ENCODE measurements around the gene ERO1B.

The ERO1B gene

GRCh38 chr1:236253119-236253518, 28.6 kb downstream of the ERO1B start:
- TF ChIP-seq POLR2A (IDR thresholded peaks at IDR 0.05; ENCODE audit: low read depth, low read length): no peak
- DNase-seq (ENCODE audit: insufficient read length, low spot score) (no peak), FAIRE-seq (no peak)

GRCh38 chr1:236251587-236251986, 30.2 kb downstream of the ERO1B start:
- FAIRE-seq: no peak

GRCh38 chr1:236247286-236247685, 34.5 kb downstream of the ERO1B start:
- TF ChIP-seq POLR2A (IDR thresholded peaks at IDR 0.05; ENCODE audit: low read depth, low read length): no peak
- FAIRE-seq (no peak), DNase-seq (ENCODE audit: insufficient read length, low spot score) (no peak)

More at GRCh38 chr1:236251587-236251986, 30.2 kb downstream of the ERO1B start:
- no peak for DNase-seq (ENCODE audit: insufficient read length, low spot score)
- TF ChIP-seq POLR2A (IDR thresholded peaks at IDR 0.05; ENCODE audit: low read depth, low read length): no peak

- TF ChIP-seq POLR2A (IDR thresholded peaks at IDR 0.05; ENCODE audit: low read depth, low read length): no peak
- DNase-seq (ENCODE audit: insufficient read length, low spot score): no peak
- FAIRE-seq: no peak
Observed at GRCh38 chr1:236242568-236242967, 39.2 kb downstream of the ERO1B start.

GRCh38 chr1:236240675-236241074, 41.1 kb downstream of the ERO1B start:
- DNase-seq (ENCODE audit: insufficient read length, low spot score) (no peak), FAIRE-seq (no peak)
- TF ChIP-seq POLR2A (IDR thresholded peaks at IDR 0.05; ENCODE audit: low read depth, low read length): no peak

DNA sequence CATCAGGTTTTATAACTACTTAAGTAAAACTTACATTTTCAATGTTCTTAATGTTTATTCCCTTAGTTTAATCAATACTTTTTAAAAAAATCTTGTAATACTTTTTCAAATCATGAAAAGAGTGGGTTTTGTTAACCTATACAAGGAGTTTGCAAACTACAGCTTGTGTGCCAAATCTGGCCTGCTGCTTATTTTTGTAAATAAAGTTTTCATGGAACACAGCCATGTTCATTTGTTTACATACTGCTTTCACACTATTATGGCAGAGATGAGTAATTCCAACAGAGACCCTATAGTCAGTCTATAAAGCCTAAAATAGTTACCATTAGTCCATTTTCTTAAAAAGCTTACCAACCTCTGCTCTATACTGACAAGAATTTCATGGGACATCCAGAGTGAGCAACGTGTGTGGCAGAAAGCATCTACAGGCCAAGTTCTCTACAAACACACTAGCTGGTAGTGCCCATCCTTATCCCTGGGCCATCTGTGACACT, 42.6 kb downstream of the ERO1B start:
- DNase-seq (ENCODE audit: insufficient read length, low spot score) (no peak), FAIRE-seq (no peak)
- no peak for TF ChIP-seq POLR2A (IDR thresholded peaks at IDR 0.05; ENCODE audit: low read depth, low read length)

- TF ChIP-seq POLR2A (IDR thresholded peaks at IDR 0.05; ENCODE audit: low read depth, low read length): no peak
- FAIRE-seq (no peak), DNase-seq (ENCODE audit: insufficient read length, low spot score) (no peak)
Observed at GRCh38 chr1:236235116-236235515, 46.6 kb downstream of the ERO1B start.

GRCh38 chr1:236228411-236228810, 53.3 kb downstream of the ERO1B start:
- FAIRE-seq: no peak
- DNase-seq (ENCODE audit: insufficient read length, low spot score): no peak
- TF ChIP-seq POLR2A (IDR thresholded peaks at IDR 0.05; ENCODE audit: low read depth, low read length): no peak

- no peak for TF ChIP-seq POLR2A (IDR thresholded peaks at IDR 0.05; ENCODE audit: low read depth, low read length)
- FAIRE-seq (no peak), DNase-seq (ENCODE audit: insufficient read length, low spot score) (no peak)
Observed at GRCh38 chr1:236222632-236223031, 59.1 kb downstream of the ERO1B start.

- TF ChIP-seq POLR2A (IDR thresholded peaks at IDR 0.05; ENCODE audit: low read depth, low read length): no peak
- FAIRE-seq: no peak
- DNase-seq (ENCODE audit: insufficient read length, low spot score): no peak
Observed at GRCh38 chr1:236220473-236220872, 61.3 kb downstream of the ERO1B start.

GRCh38 chr1:236214761-236215160, 67.0 kb downstream of the ERO1B start:
- DNase-seq (ENCODE audit: insufficient read length, low spot score): no peak
- no peak for FAIRE-seq
- TF ChIP-seq POLR2A (IDR thresholded peaks at IDR 0.05; ENCODE audit: low read depth, low read length): no peak

DNA sequence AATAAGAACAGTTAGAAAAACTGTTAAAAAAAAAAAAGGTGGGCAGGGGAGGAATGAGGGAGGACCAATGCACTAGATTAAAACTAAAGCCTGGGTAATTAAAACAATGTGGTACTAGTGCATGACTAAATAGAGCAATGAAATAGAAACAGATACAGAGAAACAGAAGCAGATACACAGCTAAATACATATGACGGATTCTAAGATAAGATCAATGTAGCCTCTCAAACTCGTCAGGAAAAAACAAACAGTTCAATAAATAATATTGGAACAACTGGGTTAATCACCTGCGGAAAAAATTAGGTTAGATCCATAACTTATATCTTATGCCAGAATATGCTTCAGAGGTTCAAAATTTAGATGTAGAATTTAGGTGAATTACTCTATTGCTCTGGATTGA, 68.2 kb downstream of the ERO1B start:
- DNase-seq (ENCODE audit: insufficient read length, low spot score) (no peak), FAIRE-seq (no peak)
- TF ChIP-seq POLR2A (IDR thresholded peaks at IDR 0.05; ENCODE audit: low read depth, low read length): no peak

GRCh38 chr1:236211815-236212214, 69.9 kb downstream of the ERO1B start:
- no peak for TF ChIP-seq POLR2A (IDR thresholded peaks at IDR 0.05; ENCODE audit: low read depth, low read length)
- no peak for FAIRE-seq

GRCh38 chr1:236209713-236210112, 72.0 kb downstream of the ERO1B start:
- DNase-seq (ENCODE audit: insufficient read length, low spot score): no peak
- FAIRE-seq: no peak
- TF ChIP-seq POLR2A (IDR thresholded peaks at IDR 0.05; ENCODE audit: low read depth, low read length): no peak

More at GRCh38 chr1:236211815-236212214, 69.9 kb downstream of the ERO1B start:
- no peak for DNase-seq (ENCODE audit: insufficient read length, low spot score)

DNA sequence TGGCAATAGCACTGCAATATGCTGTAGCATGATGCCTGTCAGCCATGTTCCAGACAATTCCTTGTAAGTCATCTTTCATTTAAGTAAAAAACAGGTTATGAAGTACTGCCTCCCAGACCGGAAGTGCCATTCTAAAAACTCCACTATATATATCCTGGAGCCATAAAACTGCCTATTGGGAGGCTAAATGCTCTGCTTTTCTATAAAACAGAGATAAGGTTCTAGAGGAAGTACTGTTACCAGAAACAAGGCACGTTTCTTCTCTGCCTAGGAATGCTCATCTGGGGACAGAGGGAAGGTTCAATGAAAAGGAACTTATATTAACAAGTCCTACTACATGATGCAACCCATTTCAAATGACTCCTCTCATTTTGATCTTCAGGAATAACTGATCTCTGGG, 72.6 kb downstream of the ERO1B start:
- DNase-seq (ENCODE audit: insufficient read length, low spot score): no peak
- no peak for FAIRE-seq
- TF ChIP-seq POLR2A (IDR thresholded peaks at IDR 0.05; ENCODE audit: low read depth, low read length): no peak

DNA sequence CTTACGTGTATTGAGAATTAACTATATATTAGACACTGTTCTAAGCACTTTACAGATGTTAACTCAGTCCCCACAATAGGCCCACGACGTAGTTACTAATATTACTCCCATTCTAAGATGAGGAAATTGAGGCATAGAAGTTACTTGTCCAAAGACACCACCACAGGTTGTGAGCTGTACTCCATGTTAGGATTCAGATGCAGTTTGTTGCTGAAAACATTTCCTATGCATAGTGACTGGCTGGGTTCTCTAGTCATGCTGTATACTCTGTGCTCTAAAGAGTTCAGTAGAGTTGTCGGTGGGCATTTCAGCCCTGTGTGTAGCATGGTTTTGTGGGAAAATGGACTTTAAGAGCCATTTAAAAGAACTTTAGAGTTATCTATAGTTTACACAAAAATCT, 74.2 kb downstream of the ERO1B start:
- no peak for TF ChIP-seq POLR2A (IDR thresholded peaks at IDR 0.05; ENCODE audit: low read depth, low read length)
- FAIRE-seq (no peak), DNase-seq (ENCODE audit: insufficient read length, low spot score) (no peak)
